Neutrophil (primary cell): ENCODE measurements around the gene AGAP1.

Experiments used
- H3K27ac ChIP-seq: fragments of 200-600 bp; sonication (generic); 2 replicates; pipeline ENCODE4 v1.5.1; 2016; ENCODE audit warnings: mild to moderate bottlenecking, moderate library complexity
- H3K27me3 ChIP-seq: fragments of 200-600 bp; sonication (generic); 2 replicates; pipeline ENCODE4 v1.6.0; 2016; ENCODE audit warnings: mild to moderate bottlenecking
- H3K36me3 ChIP-seq: fragments of 200-600 bp; sonication (generic); 2 replicates; pipeline ENCODE4 v1.5.1; 2017
- H3K4me1 ChIP-seq, 2 experiments: fragments of 200-600 bp in 1 of 2; sonication (generic) in 1 of 2; 1 replicate in 1 of 2; 2 replicates in 1 of 2; pipeline versions ENCODE4 v1.5.1 to v1.6.1; 2013 to 2016; ENCODE audit warnings: low read depth in 1 of 2, low read length in 1 of 2, mild to moderate bottlenecking in 1 of 2, moderate library complexity in 1 of 2; ENCODE audit not compliant: control insufficient read depth in 1 of 2, insufficient read depth in 1 of 2
- H3K4me3 ChIP-seq, 2 experiments: fragments of 200-600 bp in 1 of 2; sonication (generic) in 1 of 2; 1 replicate in 1 of 2; 2 replicates in 1 of 2; pipeline ENCODE4 v1.5.1; 2013 to 2016; ENCODE audit warnings: low read depth in 1 of 2, low read length in 1 of 2, mild to moderate bottlenecking in 1 of 2, moderate library complexity in 1 of 2
- H3K9me3 ChIP-seq: fragments of 200-600 bp; sonication (generic); 2 replicates; pipeline ENCODE4 v1.5.1; 2016
- TF ChIP-seq, protein P1 (sequence below): fragments of 200-600 bp; sonication (generic); IDR thresholded peaks from 2 replicates; pipeline ENCODE4 v1.5.1; 2016; ENCODE audit warnings: antibody characterized with exemption

Gene AGAP1

DNA sequence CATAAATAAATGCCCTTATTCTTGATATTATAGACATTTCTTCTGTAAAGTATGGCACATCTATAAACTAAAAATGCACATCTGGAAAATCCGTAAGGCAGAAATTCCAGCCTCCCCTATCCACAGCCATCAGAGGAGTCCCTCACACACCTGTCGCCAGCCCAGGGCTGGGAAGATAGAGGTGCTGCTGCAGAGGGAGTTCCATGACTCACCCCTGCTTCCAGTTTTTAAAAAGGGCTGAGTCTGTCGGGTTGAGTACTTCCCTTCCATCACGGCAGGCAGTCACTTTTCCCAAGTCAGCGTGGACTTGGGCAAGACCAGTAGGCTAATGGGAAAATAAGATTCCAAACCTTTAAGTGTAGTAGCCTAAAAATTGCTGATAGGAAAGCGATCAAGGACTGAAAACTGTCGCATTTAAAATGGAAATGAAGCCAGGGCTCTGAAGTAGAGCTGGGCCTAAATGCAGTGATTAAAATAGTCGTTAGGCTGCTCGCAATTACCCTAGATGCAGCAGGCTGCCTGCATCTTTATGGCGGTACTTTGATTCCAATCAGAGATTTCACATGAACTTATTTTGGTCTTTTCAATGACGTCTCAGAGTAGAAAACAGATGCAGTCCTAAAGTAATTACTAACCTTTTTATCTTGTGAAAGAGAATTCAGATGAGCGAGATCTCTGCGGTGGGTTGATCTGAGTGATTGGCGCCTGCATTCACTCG is 280.5 kb downstream of the AGAP1 start:
- Histone ChIP-seq H3K4me3 (no peak overlapping the region), H3K4me1 (no peaks in the 10 kb centered on the region), H3K27ac (no peak overlapping the region), H3K36me3 (no peaks in the 10 kb centered on the region), H3K9me3 (no peaks in the 10 kb centered on the region), H3K27me3 (peaks cover 27% of the 10 kb centered on the region)
- TF ChIP-seq, protein P1, sequence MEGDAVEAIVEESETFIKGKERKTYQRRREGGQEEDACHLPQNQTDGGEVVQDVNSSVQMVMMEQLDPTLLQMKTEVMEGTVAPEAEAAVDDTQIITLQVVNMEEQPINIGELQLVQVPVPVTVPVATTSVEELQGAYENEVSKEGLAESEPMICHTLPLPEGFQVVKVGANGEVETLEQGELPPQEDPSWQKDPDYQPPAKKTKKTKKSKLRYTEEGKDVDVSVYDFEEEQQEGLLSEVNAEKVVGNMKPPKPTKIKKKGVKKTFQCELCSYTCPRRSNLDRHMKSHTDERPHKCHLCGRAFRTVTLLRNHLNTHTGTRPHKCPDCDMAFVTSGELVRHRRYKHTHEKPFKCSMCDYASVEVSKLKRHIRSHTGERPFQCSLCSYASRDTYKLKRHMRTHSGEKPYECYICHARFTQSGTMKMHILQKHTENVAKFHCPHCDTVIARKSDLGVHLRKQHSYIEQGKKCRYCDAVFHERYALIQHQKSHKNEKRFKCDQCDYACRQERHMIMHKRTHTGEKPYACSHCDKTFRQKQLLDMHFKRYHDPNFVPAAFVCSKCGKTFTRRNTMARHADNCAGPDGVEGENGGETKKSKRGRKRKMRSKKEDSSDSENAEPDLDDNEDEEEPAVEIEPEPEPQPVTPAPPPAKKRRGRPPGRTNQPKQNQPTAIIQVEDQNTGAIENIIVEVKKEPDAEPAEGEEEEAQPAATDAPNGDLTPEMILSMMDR, result no peak

DNA sequence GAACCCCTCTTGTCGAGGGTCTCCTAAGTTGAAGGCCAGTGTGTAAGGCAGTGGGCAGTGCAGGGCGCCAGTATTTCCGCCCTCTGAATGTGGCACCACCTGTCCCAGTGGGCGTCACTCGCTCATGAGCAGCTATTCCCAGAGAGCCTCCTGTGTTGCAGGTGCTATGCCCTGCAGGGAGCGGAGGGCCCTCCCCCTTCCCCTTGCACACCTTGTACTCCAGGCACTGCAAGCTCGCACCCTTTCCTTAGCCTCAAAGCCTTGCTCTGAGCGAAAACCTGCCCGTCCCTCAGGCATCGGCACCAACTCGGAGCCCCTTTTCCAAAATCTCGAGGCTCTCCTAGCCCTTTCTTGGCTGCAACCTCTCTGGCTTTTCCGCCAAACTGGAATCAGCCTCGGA is 282.7 kb downstream of the AGAP1 start:
- H3K4me3 ChIP-seq, result no peak overlapping the region
- peaks cover 40% of the 10 kb centered on the region for H3K27me3 ChIP-seq
- H3K27ac ChIP-seq, result no peak overlapping the region
- no peaks in the 10 kb centered on the region for H3K4me1 ChIP-seq
- TF ChIP-seq, protein P1, result no peak
- H3K36me3 ChIP-seq, result no peaks in the 10 kb centered on the region
- H3K9me3 ChIP-seq, result no peaks in the 10 kb centered on the region

DNA sequence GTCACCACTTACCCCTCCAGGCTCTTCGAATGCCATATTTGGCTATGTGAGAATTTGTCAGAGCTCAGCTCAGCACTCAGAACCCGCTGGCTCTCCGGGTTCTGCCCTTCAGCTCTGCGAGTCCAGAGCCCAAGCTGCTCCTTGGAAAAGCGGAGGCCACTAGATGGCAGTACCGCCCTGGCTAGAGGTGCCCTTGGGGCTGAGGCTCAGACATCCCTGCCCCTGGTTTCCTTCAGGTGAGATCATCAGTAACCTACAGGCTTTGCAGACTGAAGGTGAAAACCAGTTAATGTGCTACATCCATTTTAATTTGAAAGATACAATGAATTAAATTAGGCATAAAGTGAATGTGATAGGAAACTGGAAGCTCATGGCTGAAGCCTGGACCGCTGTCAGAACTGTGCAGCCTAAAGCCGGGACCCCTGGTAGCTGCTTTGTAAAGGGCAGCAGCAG is 285.6 kb downstream of the AGAP1 start:
- Histone ChIP-seq H3K4me3 (no peak overlapping the region), H3K36me3 (no peaks in the 10 kb centered on the region), H3K27me3 (peaks cover 32% of the 10 kb centered on the region), H3K9me3 (no peaks in the 10 kb centered on the region), H3K4me1 (no peaks in the 10 kb centered on the region), H3K27ac (no peak overlapping the region)
- TF ChIP-seq, protein P1, result no peak

DNA sequence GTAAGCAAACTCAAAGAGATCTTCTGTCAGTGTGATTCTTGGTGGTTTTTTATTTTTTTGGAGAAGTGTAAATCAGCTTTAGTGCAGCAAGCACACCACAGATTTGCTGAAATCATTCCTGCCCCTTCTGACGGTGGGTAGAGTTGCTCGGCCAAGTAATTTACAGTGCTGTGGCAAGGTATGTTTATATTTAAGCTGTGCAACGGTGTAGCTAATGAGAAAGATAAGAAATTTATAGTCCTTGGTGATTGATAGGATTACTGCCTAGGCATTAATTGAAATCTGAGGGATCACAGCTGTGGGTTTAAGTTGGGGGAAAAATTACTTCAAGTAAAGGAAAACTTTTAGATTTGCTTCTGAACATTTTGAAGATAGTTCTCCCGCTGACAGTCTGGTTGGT is 286.6 kb downstream of the AGAP1 start:
- H3K36me3 ChIP-seq, result no peaks in the 10 kb centered on the region
- TF ChIP-seq, protein P1, result no peak
- H3K27me3 ChIP-seq, result peaks cover 23% of the 10 kb centered on the region
- H3K4me3 ChIP-seq, result no peak overlapping the region
- H3K4me1 ChIP-seq, result no peaks in the 10 kb centered on the region
- H3K9me3 ChIP-seq, result no peaks in the 10 kb centered on the region
- no peak overlapping the region for H3K27ac ChIP-seq

DNA sequence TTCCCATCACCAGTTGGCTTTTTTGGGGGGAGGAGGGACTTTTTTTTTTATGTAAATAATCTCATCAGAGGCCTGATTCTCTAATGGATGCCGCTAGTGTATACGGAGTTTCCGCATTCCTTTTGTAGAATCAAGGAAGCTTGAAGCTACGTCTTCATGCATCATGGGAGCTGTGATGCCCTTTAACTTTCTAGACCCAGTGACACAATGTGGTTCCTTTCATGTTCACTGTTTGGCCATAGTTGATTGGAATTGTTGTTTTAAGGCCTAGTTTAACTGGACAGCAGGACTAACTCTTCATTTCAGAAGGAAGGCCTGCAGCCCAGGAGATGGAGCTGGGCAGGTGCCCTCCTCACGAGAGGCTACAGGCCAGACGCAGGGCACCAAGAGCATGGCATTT is 287.9 kb downstream of the AGAP1 start:
- H3K4me3 ChIP-seq, result no peak overlapping the region
- TF ChIP-seq, protein P1, result no peak
- H3K36me3 ChIP-seq, result no peaks in the 10 kb centered on the region
- no peak overlapping the region for H3K27ac ChIP-seq
- no peaks in the 10 kb centered on the region for H3K9me3 ChIP-seq
- no peaks in the 10 kb centered on the region for H3K4me1 ChIP-seq
- H3K27me3 ChIP-seq, result peaks cover 22% of the 10 kb centered on the region
